ENCODE measurements around the gene AKAP13.

AKAP13 gene

DNA sequence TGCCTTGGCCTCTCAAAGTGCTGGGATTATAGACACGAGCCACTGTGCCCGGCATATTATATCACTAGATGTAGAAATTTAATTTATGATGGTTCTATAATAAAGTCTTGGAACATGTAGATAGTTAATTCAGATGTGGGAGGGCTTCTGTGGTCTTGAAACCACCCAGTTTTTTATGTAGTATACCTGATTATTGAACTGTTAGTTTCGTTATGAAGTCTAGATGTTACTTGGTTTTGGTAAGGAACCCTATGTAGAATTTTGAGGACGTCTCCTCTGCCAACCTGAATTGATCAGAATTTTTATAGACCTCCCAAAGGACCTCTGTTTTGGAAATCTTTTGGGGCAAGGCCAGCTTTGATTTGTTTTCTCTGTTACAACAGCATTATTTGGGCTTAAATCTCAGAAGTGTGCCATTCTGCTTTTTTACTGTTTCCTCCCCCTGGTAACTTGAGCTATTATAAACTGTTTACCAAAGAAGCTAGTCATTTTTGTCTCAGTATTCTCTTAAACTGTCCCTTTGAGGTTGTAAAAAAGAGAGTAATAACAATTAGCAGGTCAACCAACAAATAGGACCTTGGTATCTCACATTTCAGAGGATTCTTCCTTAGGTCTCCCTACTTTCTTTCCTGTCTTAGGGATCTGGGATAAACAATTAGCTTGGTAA is 20.8 kb downstream of the AKAP13 start:
- no CpG with 5 or more reads among the region's 4 CpGs for WGBS (ENCODE audit: insufficient coverage, insufficient read length)
- DNase-seq (ENCODE audit: low read depth, low spot score) = no peak
- Histone ChIP-seq H3K36me3 (ENCODE audit: control insufficient read depth, insufficient read depth, low read length) (no peaks in the 10 kb centered on the region), H3K9me3 (ENCODE audit: control insufficient read depth, insufficient read depth, low read length) (no peaks in the 10 kb centered on the region), H3K27me3 (ENCODE audit: control insufficient read depth, insufficient read depth, low read length) (no peaks in the 10 kb centered on the region), H3K4me1 (ENCODE audit: control insufficient read depth, insufficient read depth, low read length) (peaks cover 3% of the 10 kb centered on the region; the same call in 1 of the 2 replicates), H3K4me3 (ENCODE audit: low read length) (no peak overlapping the region), H3K27ac (ENCODE audit: low read length) (no peak overlapping the region)

- no peak overlapping the region for H3K4me3 ChIP-seq (ENCODE audit: low read length)
- no peaks in the 10 kb centered on the region for H3K36me3 ChIP-seq (ENCODE audit: control insufficient read depth, insufficient read depth, low read length)
- H3K9me3 ChIP-seq (ENCODE audit: control insufficient read depth, insufficient read depth, low read length) = no peaks in the 10 kb centered on the region
- H3K4me1 ChIP-seq (ENCODE audit: control insufficient read depth, insufficient read depth, low read length) = peaks cover 3% of the 10 kb centered on the region; the same call in 1 of the 2 replicates
- H3K27me3 ChIP-seq (ENCODE audit: control insufficient read depth, insufficient read depth, low read length) = no peaks in the 10 kb centered on the region
- no CpG with 5 or more reads among the region's 5 CpGs for WGBS (ENCODE audit: insufficient coverage, insufficient read length)
- no peak for DNase-seq (ENCODE audit: low read depth, low spot score)
- no peak overlapping the region for H3K27ac ChIP-seq (ENCODE audit: low read length)
These were observed 21.9 kb downstream of the AKAP13 start for GRCh38 chr15:85402195-85402881.

- no peak overlapping the region for H3K4me3 ChIP-seq (ENCODE audit: low read length)
- peaks cover 3% of the 10 kb centered on the region; the same call in 1 of the 2 replicates for H3K4me1 ChIP-seq (ENCODE audit: control insufficient read depth, insufficient read depth, low read length)
- no peak for DNase-seq (ENCODE audit: low read depth, low spot score)
- no peaks in the 10 kb centered on the region for H3K27me3 ChIP-seq (ENCODE audit: control insufficient read depth, insufficient read depth, low read length)
- no peaks in the 10 kb centered on the region for H3K36me3 ChIP-seq (ENCODE audit: control insufficient read depth, insufficient read depth, low read length)
- no peak overlapping the region for H3K27ac ChIP-seq (ENCODE audit: low read length)
- H3K9me3 ChIP-seq (ENCODE audit: control insufficient read depth, insufficient read depth, low read length) = no peaks in the 10 kb centered on the region
- WGBS (ENCODE audit: insufficient coverage, insufficient read length) = no CpG with 5 or more reads among the region's 5 CpGs
These were observed 23.3 kb downstream of the AKAP13 start for GRCh38 chr15:85403745-85404144.

GRCh38 chr15:85404176-85404917 is 23.9 kb downstream of the AKAP13 start:
- Histone ChIP-seq H3K4me1 (ENCODE audit: control insufficient read depth, insufficient read depth, low read length) (peaks cover 3% of the 10 kb centered on the region; the same call in 1 of the 2 replicates), H3K27ac (ENCODE audit: low read length) (no peak overlapping the region), H3K9me3 (ENCODE audit: control insufficient read depth, insufficient read depth, low read length) (no peaks in the 10 kb centered on the region), H3K36me3 (ENCODE audit: control insufficient read depth, insufficient read depth, low read length) (no peaks in the 10 kb centered on the region), H3K27me3 (ENCODE audit: control insufficient read depth, insufficient read depth, low read length) (no peaks in the 10 kb centered on the region), H3K4me3 (ENCODE audit: low read length) (no peak overlapping the region)
- DNase-seq (ENCODE audit: low read depth, low spot score) = no peak
- no CpG with 5 or more reads among the region's 4 CpGs for WGBS (ENCODE audit: insufficient coverage, insufficient read length)

DNA sequence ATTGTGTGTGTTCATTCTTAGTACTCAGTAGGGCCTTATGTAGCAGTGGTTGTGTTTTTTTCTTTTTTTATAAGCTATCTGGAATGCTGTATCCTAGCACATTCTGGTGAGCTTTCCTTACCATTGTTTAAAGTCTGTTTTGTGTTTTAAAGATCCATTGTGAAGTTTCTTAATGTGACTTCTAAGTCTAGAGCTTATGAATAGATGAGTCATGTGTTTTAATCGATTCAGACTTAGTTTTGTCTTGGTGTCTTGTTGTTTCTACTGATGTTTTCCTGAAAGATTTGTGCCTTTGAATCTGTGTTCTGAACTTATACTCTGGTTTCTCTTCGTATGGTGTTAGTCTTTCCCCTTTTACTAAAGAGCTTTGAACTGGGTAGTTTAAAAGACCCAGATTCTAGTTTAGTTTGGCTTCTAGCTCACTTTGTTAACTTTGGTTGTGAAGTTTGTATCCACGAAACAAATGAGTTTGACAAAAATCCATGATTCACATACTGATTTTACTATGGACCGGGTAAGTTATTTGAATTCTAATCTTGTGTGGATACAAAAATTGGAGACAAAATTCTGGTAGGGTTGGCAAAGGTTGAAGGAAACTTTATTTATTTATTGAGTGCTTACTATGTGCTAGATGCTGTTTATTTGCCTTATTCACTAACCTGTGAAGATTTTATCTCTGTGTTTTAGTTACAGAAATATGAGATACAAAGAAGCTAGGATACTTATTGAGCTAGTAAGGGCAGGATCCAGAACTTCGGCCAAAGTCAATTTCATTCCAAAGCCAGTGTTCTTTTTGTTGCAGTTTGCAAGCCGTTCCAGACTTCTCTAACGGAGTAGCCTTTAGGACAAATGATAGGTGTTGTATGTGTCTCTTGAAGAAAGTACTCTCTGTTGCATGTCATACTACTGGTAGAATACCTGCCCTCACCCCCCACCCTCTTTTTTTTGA is 24.8 kb downstream of the AKAP13 start:
- Histone ChIP-seq H3K27me3 (ENCODE audit: control insufficient read depth, insufficient read depth, low read length) (no peaks in the 10 kb centered on the region), H3K9me3 (ENCODE audit: control insufficient read depth, insufficient read depth, low read length) (no peaks in the 10 kb centered on the region), H3K36me3 (ENCODE audit: control insufficient read depth, insufficient read depth, low read length) (no peaks in the 10 kb centered on the region), H3K4me3 (ENCODE audit: low read length) (no peak overlapping the region), H3K4me1 (ENCODE audit: control insufficient read depth, insufficient read depth, low read length) (peaks cover 3% of the 10 kb centered on the region; the same call in 1 of the 2 replicates), H3K27ac (ENCODE audit: low read length) (no peak overlapping the region)
- WGBS (ENCODE audit: insufficient coverage, insufficient read length) = no CpG with 5 or more reads among the region's 7 CpGs
- DNase-seq (ENCODE audit: low read depth, low spot score) = no peak

GRCh38 chr15:85406916-85407315 is 26.5 kb downstream of the AKAP13 start:
- H3K4me3 ChIP-seq (ENCODE audit: low read length) = no peak overlapping the region
- WGBS (ENCODE audit: insufficient coverage, insufficient read length) = no CpG with 5 or more reads among the region's 4 CpGs
- no peak overlapping the region for H3K27ac ChIP-seq (ENCODE audit: low read length)
- no peaks in the 10 kb centered on the region for H3K9me3 ChIP-seq (ENCODE audit: control insufficient read depth, insufficient read depth, low read length)
- DNase-seq (ENCODE audit: low read depth, low spot score) = no peak
- H3K36me3 ChIP-seq (ENCODE audit: control insufficient read depth, insufficient read depth, low read length) = no peaks in the 10 kb centered on the region
- H3K27me3 ChIP-seq (ENCODE audit: control insufficient read depth, insufficient read depth, low read length) = no peaks in the 10 kb centered on the region
- H3K4me1 ChIP-seq (ENCODE audit: control insufficient read depth, insufficient read depth, low read length) = peaks cover 3% of the 10 kb centered on the region; the same call in 1 of the 2 replicates

GRCh38 chr15:85407421-85408269 is 27.2 kb downstream of the AKAP13 start:
- H3K36me3 ChIP-seq (ENCODE audit: control insufficient read depth, insufficient read depth, low read length) = no peaks in the 10 kb centered on the region
- H3K4me3 ChIP-seq (ENCODE audit: low read length) = no peak overlapping the region
- no peaks in the 10 kb centered on the region for H3K9me3 ChIP-seq (ENCODE audit: control insufficient read depth, insufficient read depth, low read length)
- peaks cover 2% of the 10 kb centered on the region; the same call in 1 of the 2 replicates for H3K4me1 ChIP-seq (ENCODE audit: control insufficient read depth, insufficient read depth, low read length)
- no peaks in the 10 kb centered on the region for H3K27me3 ChIP-seq (ENCODE audit: control insufficient read depth, insufficient read depth, low read length)
- WGBS (ENCODE audit: insufficient coverage, insufficient read length) = 100% methylated on average over 3 of the region's 6 CpGs
- no peak for DNase-seq (ENCODE audit: low read depth, low spot score)
- H3K27ac ChIP-seq (ENCODE audit: low read length) = no peak overlapping the region

DNA sequence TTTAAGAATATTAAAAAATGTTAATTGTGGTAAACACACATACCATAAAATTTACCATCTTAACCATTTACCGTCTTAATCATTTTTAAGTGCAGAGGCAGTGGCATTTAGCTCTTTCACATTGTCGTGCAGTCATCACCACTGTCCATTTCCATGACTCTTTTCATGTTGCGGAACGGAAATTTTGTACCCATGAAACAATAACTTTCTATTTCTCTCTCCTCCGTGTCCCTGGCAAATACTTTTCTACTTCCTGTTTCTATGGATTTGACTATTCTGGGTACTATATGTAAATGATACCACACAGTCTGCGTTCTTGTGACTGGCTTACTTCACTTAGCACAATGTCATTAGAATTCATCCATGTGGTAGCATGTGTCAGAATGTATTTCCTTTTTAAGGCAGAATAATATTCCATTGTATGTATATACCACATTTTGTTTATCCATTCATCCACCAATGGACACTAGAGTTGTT is 27.9 kb downstream of the AKAP13 start:
- peaks cover 4% of the 10 kb centered on the region; the same call in 1 of the 2 replicates for H3K4me1 ChIP-seq (ENCODE audit: control insufficient read depth, insufficient read depth, low read length)
- DNase-seq (ENCODE audit: low read depth, low spot score) = no peak
- H3K27ac ChIP-seq (ENCODE audit: low read length) = no peak overlapping the region
- H3K36me3 ChIP-seq (ENCODE audit: control insufficient read depth, insufficient read depth, low read length) = no peaks in the 10 kb centered on the region
- H3K4me3 ChIP-seq (ENCODE audit: low read length) = no peak overlapping the region
- no CpG with 5 or more reads among the region's 6 CpGs for WGBS (ENCODE audit: insufficient coverage, insufficient read length)
- no peaks in the 10 kb centered on the region for H3K9me3 ChIP-seq (ENCODE audit: control insufficient read depth, insufficient read depth, low read length)
- H3K27me3 ChIP-seq (ENCODE audit: control insufficient read depth, insufficient read depth, low read length) = no peaks in the 10 kb centered on the region

- WGBS (ENCODE audit: insufficient coverage, insufficient read length) = no CpG with 5 or more reads among the region's 3 CpGs
- H3K9me3 ChIP-seq (ENCODE audit: control insufficient read depth, insufficient read depth, low read length) = no peaks in the 10 kb centered on the region
- H3K27me3 ChIP-seq (ENCODE audit: control insufficient read depth, insufficient read depth, low read length) = no peaks in the 10 kb centered on the region
- no peak overlapping the region for H3K27ac ChIP-seq (ENCODE audit: low read length)
- no peak for DNase-seq (ENCODE audit: low read depth, low spot score)
- peaks cover 4% of the 10 kb centered on the region for H3K4me1 ChIP-seq (ENCODE audit: control insufficient read depth, insufficient read depth, low read length)
- H3K4me3 ChIP-seq (ENCODE audit: low read length) = no peak overlapping the region
- no peaks in the 10 kb centered on the region for H3K36me3 ChIP-seq (ENCODE audit: control insufficient read depth, insufficient read depth, low read length)
These were observed 31.7 kb downstream of the AKAP13 start for GRCh38 chr15:85412066-85412465.

Measured in iPS DF 6.9 (cell line).